GM23248 (cell line): ENCODE measurements around the gene SMTNL1. TPM values are rescaled to one million over a fixed set of nuclear protein-coding genes. Genes with fewer than 3 reads are reported as not detected.

ENCODE experiments used
- DNase-seq: peaks from one replicate; pipeline ENCODE4 v3.0.0-alpha.2; 2015
- H2AFZ ChIP-seq: fragments of 200-600 bp; sonication (generic); 2 replicates; pipeline ENCODE4 v1.6.1; 2016; ENCODE audit warnings: antibody characterized with exemption
- H3F3A ChIP-seq: fragments of 200-600 bp; sonication (generic); 2 replicates; pipeline ENCODE4 v1.6.1; 2016; ENCODE audit warnings: mild to moderate bottlenecking, antibody characterized with exemption, mixed run types; ENCODE audit not compliant: insufficient read depth
- H3K27ac ChIP-seq: fragments of 200-600 bp; sonication (generic); 2 replicates; pipeline ENCODE4 v1.5.1; 2016; ENCODE audit warnings: mild to moderate bottlenecking
- H3K27me3 ChIP-seq: fragments of 200-600 bp; sonication (generic); replicated peaks from 2 replicates; pipeline ENCODE4 v1.6.1; 2016; ENCODE audit warnings: mild to moderate bottlenecking; ENCODE audit not compliant: insufficient read depth
- H3K36me3 ChIP-seq: fragments of 200-600 bp; sonication (generic); 2 replicates; pipeline ENCODE4 v1.6.1; 2016; ENCODE audit warnings: low read depth, mild to moderate bottlenecking
- H3K4me1 ChIP-seq: fragments of 200-600 bp; sonication (generic); 2 replicates; pipeline ENCODE4 v1.6.1; 2016; ENCODE audit warnings: mild to moderate bottlenecking; ENCODE audit not compliant: insufficient read depth
- H3K4me2 ChIP-seq: fragments of 200-600 bp; sonication (generic); one replicate; pipeline ENCODE4 v1.6.1; 2016; ENCODE audit warnings: mild to moderate bottlenecking; ENCODE audit not compliant: unreplicated experiment
- H3K4me3 ChIP-seq: fragments of 200-600 bp; sonication (generic); 2 replicates; pipeline ENCODE4 v1.5.1; 2016; ENCODE audit warnings: mild to moderate bottlenecking
- H3K79me2 ChIP-seq: fragments of 200-600 bp; sonication (generic); 2 replicates; pipeline ENCODE4 v1.6.1; 2016; ENCODE audit warnings: mild to moderate bottlenecking; ENCODE audit not compliant: insufficient read depth
- H3K9ac ChIP-seq: fragments of 200-600 bp; sonication (generic); 2 replicates; pipeline ENCODE4 v1.6.1; 2016; ENCODE audit warnings: mild to moderate bottlenecking
- H3K9me2 ChIP-seq: fragments of 200-600 bp; sonication (generic); 2 replicates; pipeline ENCODE4 v1.6.1; 2016; ENCODE audit warnings: mixed run types, mild to moderate bottlenecking, moderate library complexity; ENCODE audit not compliant: insufficient read depth
- H3K9me3 ChIP-seq: fragments of 200-600 bp; sonication (generic); one replicate; pipeline ENCODE4 v1.6.1; 2017; ENCODE audit warnings: low read depth
- H4K20me1 ChIP-seq: fragments of 200-600 bp; sonication (generic); 2 replicates; pipeline ENCODE4 v1.6.0; 2016; ENCODE audit not compliant: insufficient read depth
- EZH2 ChIP-seq: fragments of 200-600 bp; sonication (generic); IDR thresholded peaks from 2 replicates; pipeline ENCODE4 v1.6.1; 2018; ENCODE audit warnings: antibody characterized with exemption, mild to moderate bottlenecking; ENCODE audit not compliant: insufficient read depth, poor library complexity, severe bottlenecking
- EZH2phosphoT487 ChIP-seq: fragments of 200-600 bp; sonication (generic); IDR thresholded peaks from 2 replicates; pipeline ENCODE4 v1.6.1; 2018; ENCODE audit warnings: antibody characterized with exemption, moderate library complexity, mild to moderate bottlenecking, low read depth; ENCODE audit not compliant: insufficient read depth
- WGBS, 2 experiments: methylation state at CpG; one replicate each; pipeline ENCODE4 v1.1.6; 2015 to 2017; ENCODE audit warnings: low lambda C conversion rate in 2 of 2, low coverage in 1 of 2; ENCODE audit errors: missing lambda C conversion rate in 2 of 2; 5-methylcytosine and 5-hydroxymethylcytosine counted together
- in situ Hi-C: fragments of 300-500 bp; cut with MboI; formaldehyde crosslinking; loops from 2 replicates; pipeline ENCODE4 v1.15.0; 2020
- polyA plus RNA-seq: library from polyadenylated mRNA; unstranded; fragments of >200 nt; fragmentation: Nextera tagmentation; extraction: Ambion mirVana; gene quantifications from 2 replicates; pipeline ENCODE4 v1.2.1, GENCODE V29; 2016
- small RNA-seq: library from RNA; depleted of rRNA; stranded (forward); fragments of <200 nt; gene quantifications from one replicate; pipeline ENCODE3, GENCODE V24; 2014; ENCODE audit warnings: low read depth, low replicate concordance
- total RNA-seq: library from RNA; depleted of rRNA; stranded (reverse); fragments of >200 nt; shearing (Covaris generic); gene quantifications from 2 replicates; pipeline ENCODE4 v1.2.3, GENCODE V29; 2014; rRNA removed

SMTNL1 gene
- total and polyA plus RNA-seq, 2 experiments from 2014 or later, result not detected

GRCh38 chr11:57597916-57598830 is 60.8 kb downstream of the SMTNL1 start:
- H2AFZ ChIP-seq, result peak overlapping the region; percentile 91

GRCh38 chr11:57598831-57599155 is 61.4 kb downstream of the SMTNL1 start:
- Histone ChIP-seq H3K79me2 (no peaks in the 10 kb centered on the region), H3K27ac (peak overlapping the region; percentile 80), H3K27me3 (no peaks in the 10 kb centered on the region), H3K4me1 (peaks cover 11% of the 10 kb centered on the region), H3K4me2 (peak overlapping the region; percentile 83), H3F3A (peaks cover 12% of the 10 kb centered on the region; the same call in 1 of the 2 replicates), H2AFZ (peak overlapping the region; percentile 91), H4K20me1 (no peaks in the 10 kb centered on the region), H3K9ac (peak overlapping the region; percentile 87), H3K9me3 (no peaks in the 10 kb centered on the region), H3K36me3 (no peaks in the 10 kb centered on the region), H3K4me3 (peak overlapping the region; percentile 77), H3K9me2 (no peaks in the 10 kb centered on the region)
- in situ Hi-C loops, result no loop called here
- WGBS, 2 experiments, result 5 to 6% methylated on average over 5 of the region's 5 CpGs
- peak; percentile 66 for DNase-seq
- TF ChIP-seq EZH2, result no peak
- no peak for TF ChIP-seq EZH2phosphoT487

More at GRCh38 chr11:57597916-57598830, 60.8 kb downstream of the SMTNL1 start:
- no peaks in the 10 kb centered on the region for H4K20me1 ChIP-seq
- 2 to 4% methylated on average over 27 to 33 of the region's 33 CpGs for WGBS, 2 experiments
- peak overlapping the region; percentile 83 for H3K4me2 ChIP-seq
- H3K9me3 ChIP-seq, result no peaks in the 10 kb centered on the region
- no peaks in the 10 kb centered on the region for H3K36me3 ChIP-seq
- no peaks in the 10 kb centered on the region for H3K79me2 ChIP-seq
- in situ Hi-C loops, result no loop called here
- peak overlapping the region; percentile 80 for H3K27ac ChIP-seq
- no peak for TF ChIP-seq EZH2phosphoT487
- no peak for TF ChIP-seq EZH2
- H3K4me1 ChIP-seq, result peaks cover 11% of the 10 kb centered on the region
- peaks cover 12% of the 10 kb centered on the region; the same call in 1 of the 2 replicates for H3F3A ChIP-seq
- H3K9me2 ChIP-seq, result no peaks in the 10 kb centered on the region
- peak overlapping the region; percentile 77 for H3K4me3 ChIP-seq
- DNase-seq, result peak; percentile 83
- peak overlapping the region; percentile 87 for H3K9ac ChIP-seq
- H3K27me3 ChIP-seq, result no peaks in the 10 kb centered on the region

- no peak for DNase-seq
- H3K4me2 ChIP-seq, result peak overlapping the region; percentile 83
- H4K20me1 ChIP-seq, result no peaks in the 10 kb centered on the region
Observed at GRCh38 chr11:57599381-57599780, 62.0 kb downstream of the SMTNL1 start.

More at GRCh38 chr11:57599381-57599780, 62.0 kb downstream of the SMTNL1 start:
- Histone ChIP-seq H3K79me2 (no peaks in the 10 kb centered on the region), H3K9ac (peak overlapping the region; percentile 87), H3K4me1 (peaks cover 11% of the 10 kb centered on the region), H3K36me3 (no peaks in the 10 kb centered on the region), H3F3A (peaks cover 12% of the 10 kb centered on the region; the same call in 1 of the 2 replicates), H3K27me3 (no peaks in the 10 kb centered on the region), H2AFZ (peak overlapping the region; percentile 91), H3K9me2 (no peaks in the 10 kb centered on the region), H3K4me3 (peak overlapping the region; percentile 77), H3K9me3 (no peaks in the 10 kb centered on the region), H3K27ac (peak overlapping the region; percentile 80)
- in situ Hi-C loops, result no loop called here
- 54 to 59% methylated on average over 2 of the region's 2 CpGs for WGBS, 2 experiments
- TF ChIP-seq EZH2 (no peak), EZH2phosphoT487 (no peak)

Small RNA genes within 50 kb of the gene (small RNA-seq; reads per million reads assigned to genes)
- gene RN7SL605P, result not detected

Other genes starting within 250 kb of the SMTNL1 start
- 89.7 and 92.1 TPM in 2 replicates for gene TNKS1BP1, start 212.6 kb upstream of the SMTNL1 start, total RNA-seq
- 88.2 and 88.8 TPM in 2 replicates for gene TNKS1BP1, start 212.6 kb upstream of the SMTNL1 start, polyA plus RNA-seq
- gene SSRP1, start 201.7 kb upstream of the SMTNL1 start, total RNA-seq, result 69.2 and 76.2 TPM in 2 replicates
- 29.3 and 32.9 TPM in 2 replicates for gene SSRP1, start 201.7 kb upstream of the SMTNL1 start, polyA plus RNA-seq
- gene P2RX3, start 199.2 kb upstream of the SMTNL1 start, total RNA-seq, result not detected in 2 replicates
- gene P2RX3, start 199.2 kb upstream of the SMTNL1 start, polyA plus RNA-seq, result 0.10 TPM in 1 of 2 replicates, not detected in the other
- not detected in 2 replicates for gene PRG3, start 156.4 kb upstream of the SMTNL1 start, total RNA-seq
- gene PRG3, start 156.4 kb upstream of the SMTNL1 start, polyA plus RNA-seq, result not detected in 2 replicates
- 0.51 and 2.2 TPM in 2 replicates for gene PRG2, start 146.9 kb upstream of the SMTNL1 start, total RNA-seq
- gene PRG2, start 146.9 kb upstream of the SMTNL1 start, polyA plus RNA-seq, result 2.6 and 2.8 TPM in 2 replicates
- gene SLC43A3, start 110.5 kb upstream of the SMTNL1 start, total RNA-seq, result 23.2 and 57.7 TPM in 2 replicates
- gene SLC43A3, start 110.5 kb upstream of the SMTNL1 start, polyA plus RNA-seq, result 33.3 and 33.4 TPM in 2 replicates
- 0.32 TPM in 1 of 2 replicates, not detected in the other for gene RTN4RL2, start 77.1 kb upstream of the SMTNL1 start, total RNA-seq
- 0.80 and 1.1 TPM in 2 replicates for gene RTN4RL2, start 77.1 kb upstream of the SMTNL1 start, polyA plus RNA-seq
- gene SLC43A1, start 21.9 kb upstream of the SMTNL1 start, total RNA-seq, result 6.2 and 9.3 TPM in 2 replicates
- 7.1 and 7.7 TPM in 2 replicates for gene SLC43A1, start 21.9 kb upstream of the SMTNL1 start, polyA plus RNA-seq
- gene TIMM10, start 6.8 kb upstream of the SMTNL1 start, total RNA-seq, result 29.0 and 48.3 TPM in 2 replicates
- 73.4 and 78.3 TPM in 2 replicates for gene TIMM10, start 6.8 kb upstream of the SMTNL1 start, polyA plus RNA-seq
- 32.8 and 41.5 TPM in 2 replicates for gene UBE2L6, start 30.1 kb downstream of the SMTNL1 start, total RNA-seq
- 74.0 and 75.9 TPM in 2 replicates for gene UBE2L6, start 30.1 kb downstream of the SMTNL1 start, polyA plus RNA-seq
- gene SERPING1, start 60.1 kb downstream of the SMTNL1 start, total RNA-seq, result 98.0 and 147 TPM in 2 replicates
- gene SERPING1, start 60.1 kb downstream of the SMTNL1 start, polyA plus RNA-seq, result 319 and 327 TPM in 2 replicates
- gene YPEL4, start 112.3 kb downstream of the SMTNL1 start, total RNA-seq, result 1.7 TPM in 1 of 2 replicates, not detected in the other
- gene YPEL4, start 112.3 kb downstream of the SMTNL1 start, polyA plus RNA-seq, result 0.35 and 0.49 TPM in 2 replicates
- 19.6 and 21.0 TPM in 2 replicates for gene CLP1, start 120.2 kb downstream of the SMTNL1 start, total RNA-seq
- gene CLP1, start 120.2 kb downstream of the SMTNL1 start, polyA plus RNA-seq, result 16.2 and 16.4 TPM in 2 replicates
- gene ZDHHC5, start 130.5 kb downstream of the SMTNL1 start, total RNA-seq, result 43.6 and 52.5 TPM in 2 replicates
- gene ZDHHC5, start 130.5 kb downstream of the SMTNL1 start, polyA plus RNA-seq, result 35.8 and 36.7 TPM in 2 replicates
- 17.7 and 33.4 TPM in 2 replicates for gene MED19, start 174.6 kb downstream of the SMTNL1 start, total RNA-seq
- gene MED19, start 174.6 kb downstream of the SMTNL1 start, polyA plus RNA-seq, result 37.1 and 39.6 TPM in 2 replicates
- 68.5 and 88.1 TPM in 2 replicates for gene TMX2, start 175.0 kb downstream of the SMTNL1 start, total RNA-seq
- gene TMX2, start 175.0 kb downstream of the SMTNL1 start, polyA plus RNA-seq, result 101 and 105 TPM in 2 replicates
- gene SELENOH, start 203.9 kb downstream of the SMTNL1 start, total RNA-seq, result 96.6 and 123 TPM in 2 replicates
- gene SELENOH, start 203.9 kb downstream of the SMTNL1 start, polyA plus RNA-seq, result 181 and 184 TPM in 2 replicates
- not detected in 2 replicates for gene BTBD18, start 214.2 kb downstream of the SMTNL1 start, total RNA-seq
- gene BTBD18, start 214.2 kb downstream of the SMTNL1 start, polyA plus RNA-seq, result 0.10 TPM in 1 of 2 replicates, not detected in the other
- gene CTNND1, start 224.2 kb downstream of the SMTNL1 start, total RNA-seq, result 94.2 and 101 TPM in 2 replicates
- 64.5 and 66.9 TPM in 2 replicates for gene CTNND1, start 224.2 kb downstream of the SMTNL1 start, polyA plus RNA-seq